ENCODE results near the gene ARV1. TPM values are rescaled to one million over a fixed set of nuclear protein-coding genes. Genes with fewer than 3 reads are reported as not detected.
"Not testable (repeated sequence)": the region's sequence is repeated elsewhere in the genome, so short reads cannot be mapped to it uniquely, and the experiment has no call there.

Gene ARV1
- total RNA-seq, 1 donor from 2014 or later, result 12.6 TPM

GRCh38 chr1:231045286-231045685 lies 66.4 kb downstream of the ARV1 start:
- no peak for DNase-seq

- DNase-seq, result not testable (repeated sequence)
Observed at GRCh38 chr1:231045921-231046729, 67.2 kb downstream of the ARV1 start.

GRCh38 chr1:231046730-231047395 lies 68.0 kb downstream of the ARV1 start:
- no peak for DNase-seq

- not testable (repeated sequence) for DNase-seq
Observed at GRCh38 chr1:231047529-231047928, 68.6 kb downstream of the ARV1 start.

- not testable (repeated sequence) for DNase-seq
Observed at GRCh38 chr1:231048419-231048818, 69.5 kb downstream of the ARV1 start.

- DNase-seq, result no peak
Observed at GRCh38 chr1:231049121-231049979, 70.5 kb downstream of the ARV1 start.

Other genes with a start within 250 kb of the ARV1 start
- not detected in 2 replicates for gene CAPN9, start 231.7 kb upstream of the ARV1 start, total RNA-seq
- 20.8 and 22.7 TPM in 2 replicates for gene C1orf198, start 110.6 kb upstream of the ARV1 start, total RNA-seq
- 22.3 and 37.8 TPM in 2 replicates for gene TTC13, start 233 bp upstream of the ARV1 start, total RNA-seq
- 20.5 and 44.2 TPM in 2 replicates for gene FAM89A, start 61.2 kb downstream of the ARV1 start, total RNA-seq
- not detected in 2 replicates for gene TRIM67, start 183.0 kb downstream of the ARV1 start, total RNA-seq